A549 (cell line): ENCODE data around the gene SLC17A9. TPM values are rescaled to one million over a fixed set of nuclear protein-coding genes. Genes with fewer than 3 reads are reported as not detected.

Source experiments
- ATAC-seq, 2 experiments: fragments of 200-7000 bp in 1 of 2; fragments of >200 bp in 1 of 2; cut with Nextera tagmentation in 1 of 2; cut with Tn5 transposase in 1 of 2; 3 replicates each; pipeline versions ENCODE4 v1.8.0 to v1.9.1; 2018 to 2020; ENCODE audit warnings: mild to moderate bottlenecking in 1 of 2, moderate library complexity in 1 of 2
- CTCF ChIA-PET: fragments of 300-600 bp; sonication (Branson Sonifier 250); formaldehyde crosslinking; extraction: SDS; loops from one replicate; lab custom pipeline; 2021; ENCODE audit warnings: antibody characterized with exemption, inconsistent platforms; lab: Yijun Ruan, JAX
- POLR2A ChIA-PET: fragments of 350-600 bp; formaldehyde crosslinking; extraction: SDS; loops from one replicate; lab custom pipeline; 2021; ENCODE audit warnings: antibody characterized with exemption, inconsistent platforms; lab: Yijun Ruan, JAX
- DNase-seq, 2 experiments: peaks; one replicate each; pipeline versions ENCODE4 v3.0.0 to v3.0.0-alpha.2; 2011 to 2016; ENCODE audit warnings: low read depth in 1 of 2, low spot score in 1 of 2
- FAIRE-seq: peaks from 2 replicates; lab custom pipeline; 2011; peaks lifted over from hg19 to GRCh38; lab: Jason Lieb, UNC
- H3K27ac ChIP-seq, 2 experiments: fragments of >200 bp; sonication (Bioruptor Twin); formaldehyde crosslinking; 3 replicates each; pipeline ENCODE4 v1.5.1; 2016 to 2017
- H3K4me1 ChIP-seq: fragments of >200 bp; sonication (Bioruptor Twin); formaldehyde crosslinking; 3 replicates; pipeline ENCODE4 v1.6.1; 2016
- H3K4me2 ChIP-seq: fragments of >200 bp; sonication (Bioruptor Twin); formaldehyde crosslinking; 3 replicates; pipeline ENCODE4 v1.6.1; 2016
- H3K4me3 ChIP-seq: fragments of >200 bp; sonication (Bioruptor Twin); formaldehyde crosslinking; 3 replicates; pipeline ENCODE4 v1.5.1; 2016
- H3K9me3 ChIP-seq: fragments of >200 bp; sonication (Bioruptor Twin); formaldehyde crosslinking; 3 replicates; pipeline ENCODE4 v1.6.1; 2016
- ATOH8 ChIP-seq: fragments of 250-450 bp; sonication (Bioruptor Pico); IDR thresholded peaks from 2 replicates; pipeline ENCODE4 v1.5.0; 2020; ENCODE audit warnings: low read depth, mild to moderate bottlenecking, moderate library complexity
- CHD4 ChIP-seq: fragments of 200-600 bp; sonication (generic); IDR thresholded peaks from 2 replicates; pipeline ENCODE4 v1.6.1; 2016; ENCODE audit warnings: antibody characterized with exemption, mild to moderate bottlenecking, borderline replicate concordance
- E2F6 ChIP-seq: IDR thresholded peaks from 2 replicates; pipeline ENCODE4 v1.6.1; 2012; ENCODE audit warnings: low read depth, borderline replicate concordance
- EHF ChIP-seq: fragments of 250-450 bp; sonication (Bioruptor Pico); IDR thresholded peaks from 2 replicates; pipeline ENCODE4 v1.5.0; 2020; ENCODE audit warnings: mild to moderate bottlenecking
- EP300 ChIP-seq, 2 experiments: fragments of >200 bp; sonication (Bioruptor Twin); formaldehyde crosslinking; IDR thresholded peaks; 2 replicates in 1 of 2; 3 replicates in 1 of 2; pipeline ENCODE4 v1.6.1; 2016 to 2017
- ESRRA ChIP-seq: fragments of 150-350 bp; IDR thresholded peaks from 2 replicates; pipeline ENCODE4 v1.6.1; 2014; ENCODE audit warnings: mild to moderate bottlenecking, low read length, borderline replicate concordance
- FOSL2 ChIP-seq, 2 experiments: fragments of 450-650 bp in 1 of 2; fragments of >200 bp in 1 of 2; sonication (Bioruptor Twin) in 1 of 2; formaldehyde crosslinking; IDR thresholded peaks; 2 replicates each; pipeline versions ENCODE4 v1.5.0 to v1.6.1; 2016 to 2020; ENCODE audit warnings: mild to moderate bottlenecking in 1 of 2, moderate library complexity in 1 of 2
- GATA3 ChIP-seq: IDR thresholded peaks from 2 replicates; pipeline ENCODE4 v1.6.1; 2012; ENCODE audit warnings: borderline replicate concordance
- HOXB13 ChIP-seq: fragments of 250-450 bp; sonication (Bioruptor Pico); IDR thresholded peaks from 2 replicates; pipeline ENCODE4 v1.5.0; 2020; ENCODE audit warnings: low read depth, mild to moderate bottlenecking, moderate library complexity
- JUN ChIP-seq, 2 experiments: fragments of >200 bp; sonication (Bioruptor Twin); formaldehyde crosslinking; IDR thresholded peaks; 2 replicates in 1 of 2; 3 replicates in 1 of 2; pipeline ENCODE4 v1.6.1; 2016 to 2017
- JUNB ChIP-seq: fragments of >200 bp; sonication (Bioruptor Twin); formaldehyde crosslinking; IDR thresholded peaks from 2 replicates; pipeline ENCODE4 v1.6.1; 2016
- MAZ ChIP-seq: fragments of 150-350 bp; IDR thresholded peaks from 2 replicates; pipeline ENCODE4 v1.6.1; 2014; ENCODE audit warnings: antibody characterized with exemption, low read depth, low read length, borderline replicate concordance
- NFE2L2 ChIP-seq: fragments of 150-350 bp; conservative IDR thresholded peaks from 2 replicates; pipeline ENCODE4 v1.6.1; 2014; ENCODE audit warnings: low read length
- NR3C1 ChIP-seq: fragments of >200 bp; sonication (Bioruptor Twin); formaldehyde crosslinking; IDR thresholded peaks from 3 replicates; pipeline ENCODE4 v1.6.1; 2017
- PBX3 ChIP-seq: IDR thresholded peaks from 2 replicates; pipeline ENCODE4 v1.6.1; 2012
- POLR2A ChIP-seq: IDR thresholded peaks from 2 replicates; pipeline ENCODE4 v1.6.1; 2012; ENCODE audit warnings: mild to moderate bottlenecking, low read length
- RFX5 ChIP-seq: fragments of 450-650 bp; IDR thresholded peaks from 2 replicates; pipeline ENCODE4 v1.7.1; 2014; ENCODE audit warnings: antibody characterized with exemption, mild to moderate bottlenecking, moderate library complexity
- SMC3 ChIP-seq: fragments of >200 bp; sonication (Bioruptor Twin); formaldehyde crosslinking; IDR thresholded peaks from 3 replicates; pipeline ENCODE4 v1.6.1; 2018; ENCODE audit warnings: inconsistent platforms
- TP53 ChIP-seq: fragments of 250-450 bp; sonication (Bioruptor Pico); IDR thresholded peaks from 2 replicates; pipeline ENCODE4 v1.5.0; 2021; ENCODE audit warnings: mild to moderate bottlenecking, moderate library complexity
- ZSCAN20 ChIP-seq: fragments of 250-450 bp; sonication (Bioruptor Pico); IDR thresholded peaks from 2 replicates; pipeline ENCODE4 v1.8.0; 2022; ENCODE audit warnings: mild to moderate bottlenecking, moderate library complexity
- WGBS: methylation state at CpG from one replicate; pipeline ENCODE4 v1.1.6; 2017; ENCODE audit errors: missing lambda C conversion rate; 5-methylcytosine and 5-hydroxymethylcytosine counted together
- polyA plus RNA-seq, 4 experiments: library from polyadenylated mRNA; depleted of rRNA in 3 of 4; stranded (reverse); fragments of >200 nt; fragmentation: RNase III in 1 of 4; extraction: RNeasy Plus Mini Kit Qiagen cat#74134 plus additional on column Dnase treatment in 1 of 4; gene quantifications; 2 replicates in 3 of 4; 3 replicates in 1 of 4; pipeline ENCODE4 v1.2.3, GENCODE V29; 2011 to 2017
- TF ChIP-seq, protein P1 (sequence below): fragments of 150-350 bp; IDR thresholded peaks from 2 replicates; pipeline ENCODE4 v1.6.1; 2014; ENCODE audit warnings: low read depth, mild to moderate bottlenecking, low read length

SLC17A9 gene
- polyA plus RNA-seq, 2 of the 4 experiments (the other 2 are of a cell fraction) = 0.05 TPM; not detected in 1

DNA sequence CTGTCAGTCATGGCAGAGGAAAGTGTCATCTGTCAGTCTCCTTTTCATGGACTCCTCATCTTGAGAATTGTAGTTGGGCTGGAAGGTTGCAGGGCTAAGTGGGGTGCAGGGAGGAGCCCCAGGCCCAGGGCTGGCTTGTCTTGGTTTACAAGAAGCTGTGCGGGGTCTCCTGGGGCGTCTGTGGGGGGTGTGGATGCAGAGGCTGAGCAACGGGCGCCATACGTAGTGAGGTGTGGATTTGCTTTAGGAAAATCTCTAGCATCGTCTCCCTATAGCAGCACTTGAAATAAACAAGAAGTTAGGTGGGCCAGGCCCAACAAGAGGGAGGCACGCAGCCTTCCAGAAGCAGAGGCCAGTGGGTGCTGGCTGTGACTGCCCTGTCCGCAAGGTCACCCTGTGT is 1.8 kb upstream of the SLC17A9 start (continued):
- TF ChIP-seq JUN (IDR thresholded peaks at IDR 0.05) (no peak), RFX5 (no peak), NR3C1 (no peak)
- TF ChIP-seq, protein P1, sequence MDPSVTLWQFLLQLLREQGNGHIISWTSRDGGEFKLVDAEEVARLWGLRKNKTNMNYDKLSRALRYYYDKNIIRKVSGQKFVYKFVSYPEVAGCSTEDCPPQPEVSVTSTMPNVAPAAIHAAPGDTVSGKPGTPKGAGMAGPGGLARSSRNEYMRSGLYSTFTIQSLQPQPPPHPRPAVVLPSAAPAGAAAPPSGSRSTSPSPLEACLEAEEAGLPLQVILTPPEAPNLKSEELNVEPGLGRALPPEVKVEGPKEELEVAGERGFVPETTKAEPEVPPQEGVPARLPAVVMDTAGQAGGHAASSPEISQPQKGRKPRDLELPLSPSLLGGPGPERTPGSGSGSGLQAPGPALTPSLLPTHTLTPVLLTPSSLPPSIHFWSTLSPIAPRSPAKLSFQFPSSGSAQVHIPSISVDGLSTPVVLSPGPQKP = no peak

- TF ChIP-seq ATOH8 = no peak
- TF ChIP-seq ZSCAN20 (CRISPR knock-in tag) = no peak
- TF ChIP-seq FOSL2 (IDR thresholded peaks at IDR 0.05) = no peak
- no peak for TF ChIP-seq FOSL2 (CRISPR knock-in tag; IDR thresholded peaks at IDR 0.05)
- TF ChIP-seq TP53 (CRISPR knock-in tag) = no peak
- no peak for TF ChIP-seq JUNB
- TF ChIP-seq, all 56 proteins: peak for 0
- no peak for DNase-seq
- ChIA-PET CTCF (interaction anchor here (1.1 to 5.5 kb wide), 4 partner anchors 13 to 77 kb away, joined by 3 to 19 read pairs (median 3); no protein-coding TSS in a partner anchor), POLR2A (no interaction called here)
- H3K9me3 ChIP-seq = peaks cover 8% of the 10 kb centered on the region; the same call in 2 of the 3 replicates
- H3K4me1 ChIP-seq = peaks cover 9% of the 10 kb centered on the region; the same call in 2 of the 3 replicates
- H3K27ac ChIP-seq = no peak overlapping the region
- ATAC-seq = no peak
- no peak overlapping the region for H3K4me2 ChIP-seq
- H3K4me3 ChIP-seq = no peak overlapping the region
- whole genome bisulfite sequencing = 85% methylated on average over 11 of the region's 11 CpGs
- no peak for FAIRE-seq
Measured at GRCh38 chr20:62951143-62951895, 1.2 kb upstream of the SLC17A9 start.

DNA sequence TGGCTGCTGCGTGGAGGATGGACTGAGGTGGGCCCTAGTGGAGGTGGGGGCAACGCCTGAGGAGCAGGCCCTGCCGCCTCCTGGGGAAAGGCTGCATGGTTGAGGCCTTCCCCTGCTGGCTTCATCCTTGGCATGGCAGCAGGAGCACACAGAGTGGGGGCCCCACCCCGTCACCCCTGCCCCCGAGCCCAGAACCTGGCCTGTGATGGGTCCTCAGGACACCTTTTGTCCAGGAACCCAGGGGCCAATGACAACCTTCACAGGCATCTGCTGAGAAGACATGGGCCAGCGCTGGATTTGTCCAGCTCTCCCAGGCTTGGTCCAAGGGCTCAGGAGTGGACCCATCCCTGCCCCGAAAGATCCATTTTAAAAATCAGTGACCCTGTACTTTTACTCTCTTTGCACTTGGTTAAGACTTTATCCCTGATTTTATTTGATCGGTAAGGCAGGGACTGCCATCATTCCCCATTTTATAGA is 575 bp upstream of the SLC17A9 start:
- TF ChIP-seq FOSL2 (IDR thresholded peaks at IDR 0.05) (no peak), FOSL2 (CRISPR knock-in tag; IDR thresholded peaks at IDR 0.05) (no peak), ESRRA (no peak), E2F6 (no peak), JUN (IDR thresholded peaks at IDR 0.05) (no peak), PBX3 (no peak), CHD4 (no peak), MAZ (no peak), HOXB13 (CRISPR knock-in tag) (no peak), EHF (CRISPR knock-in tag) (no peak), TP53 (CRISPR knock-in tag) (no peak), NFE2L2 (no peak), POLR2A (no peak), SMC3 (no peak), GATA3 (no peak), EP300 (IDR thresholded peaks at IDR 0.05) (no peak)
- CTCF ChIA-PET = interaction anchor here (1.4 to 5.5 kb wide), 2 partner anchors 13 to 57 kb away, joined by 3 to 19 read pairs; no protein-coding TSS in a partner anchor
- POLR2A ChIA-PET = no interaction called here
- ATAC-seq (no peak), DNase-seq (no peak), FAIRE-seq (no peak)
- Histone ChIP-seq H3K4me3 (no peak overlapping the region), H3K4me1 (peaks cover 9% of the 10 kb centered on the region; the same call in 2 of the 3 replicates), H3K9me3 (peaks cover 8% of the 10 kb centered on the region; the same call in 2 of the 3 replicates), H3K4me2 (no peak overlapping the region), H3K27ac (no peak overlapping the region)
- WGBS = 93% methylated on average over 8 of the region's 8 CpGs
